ENCODE results near the gene GUCY2D.

Gene GUCY2D

DNA sequence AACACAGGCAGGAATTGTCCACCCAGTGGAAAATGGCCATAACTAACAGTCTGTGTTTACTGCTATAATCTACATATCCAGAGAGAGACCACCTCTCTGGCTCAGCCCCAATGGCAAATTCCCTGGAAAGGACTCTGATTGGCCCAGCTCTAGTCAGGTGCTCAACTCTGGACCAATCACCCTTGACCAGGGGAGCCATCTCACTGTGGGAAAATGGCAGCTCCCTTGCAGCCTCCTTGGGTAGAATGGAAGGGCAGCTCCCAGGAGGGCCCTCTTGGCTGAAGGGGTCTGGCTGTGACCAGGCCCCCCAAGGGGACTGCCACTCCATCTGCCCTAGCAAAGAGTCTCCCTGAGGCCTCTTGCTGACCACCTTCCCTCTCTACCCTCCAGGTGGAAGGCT, 39.6 kb downstream of the GUCY2D start:
- TF ChIP-seq, protein P1, sequence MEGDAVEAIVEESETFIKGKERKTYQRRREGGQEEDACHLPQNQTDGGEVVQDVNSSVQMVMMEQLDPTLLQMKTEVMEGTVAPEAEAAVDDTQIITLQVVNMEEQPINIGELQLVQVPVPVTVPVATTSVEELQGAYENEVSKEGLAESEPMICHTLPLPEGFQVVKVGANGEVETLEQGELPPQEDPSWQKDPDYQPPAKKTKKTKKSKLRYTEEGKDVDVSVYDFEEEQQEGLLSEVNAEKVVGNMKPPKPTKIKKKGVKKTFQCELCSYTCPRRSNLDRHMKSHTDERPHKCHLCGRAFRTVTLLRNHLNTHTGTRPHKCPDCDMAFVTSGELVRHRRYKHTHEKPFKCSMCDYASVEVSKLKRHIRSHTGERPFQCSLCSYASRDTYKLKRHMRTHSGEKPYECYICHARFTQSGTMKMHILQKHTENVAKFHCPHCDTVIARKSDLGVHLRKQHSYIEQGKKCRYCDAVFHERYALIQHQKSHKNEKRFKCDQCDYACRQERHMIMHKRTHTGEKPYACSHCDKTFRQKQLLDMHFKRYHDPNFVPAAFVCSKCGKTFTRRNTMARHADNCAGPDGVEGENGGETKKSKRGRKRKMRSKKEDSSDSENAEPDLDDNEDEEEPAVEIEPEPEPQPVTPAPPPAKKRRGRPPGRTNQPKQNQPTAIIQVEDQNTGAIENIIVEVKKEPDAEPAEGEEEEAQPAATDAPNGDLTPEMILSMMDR (IDR thresholded peaks at IDR 0.05; ENCODE audit: control insufficient read depth, insufficient read depth, low read depth, low read length, missing control alignments) = no peak
- no peak for DNase-seq (ENCODE audit: low read depth)
- H3K4me3 ChIP-seq (ENCODE audit: control insufficient read depth, low read depth, low read length) = no peak overlapping the region

DNA sequence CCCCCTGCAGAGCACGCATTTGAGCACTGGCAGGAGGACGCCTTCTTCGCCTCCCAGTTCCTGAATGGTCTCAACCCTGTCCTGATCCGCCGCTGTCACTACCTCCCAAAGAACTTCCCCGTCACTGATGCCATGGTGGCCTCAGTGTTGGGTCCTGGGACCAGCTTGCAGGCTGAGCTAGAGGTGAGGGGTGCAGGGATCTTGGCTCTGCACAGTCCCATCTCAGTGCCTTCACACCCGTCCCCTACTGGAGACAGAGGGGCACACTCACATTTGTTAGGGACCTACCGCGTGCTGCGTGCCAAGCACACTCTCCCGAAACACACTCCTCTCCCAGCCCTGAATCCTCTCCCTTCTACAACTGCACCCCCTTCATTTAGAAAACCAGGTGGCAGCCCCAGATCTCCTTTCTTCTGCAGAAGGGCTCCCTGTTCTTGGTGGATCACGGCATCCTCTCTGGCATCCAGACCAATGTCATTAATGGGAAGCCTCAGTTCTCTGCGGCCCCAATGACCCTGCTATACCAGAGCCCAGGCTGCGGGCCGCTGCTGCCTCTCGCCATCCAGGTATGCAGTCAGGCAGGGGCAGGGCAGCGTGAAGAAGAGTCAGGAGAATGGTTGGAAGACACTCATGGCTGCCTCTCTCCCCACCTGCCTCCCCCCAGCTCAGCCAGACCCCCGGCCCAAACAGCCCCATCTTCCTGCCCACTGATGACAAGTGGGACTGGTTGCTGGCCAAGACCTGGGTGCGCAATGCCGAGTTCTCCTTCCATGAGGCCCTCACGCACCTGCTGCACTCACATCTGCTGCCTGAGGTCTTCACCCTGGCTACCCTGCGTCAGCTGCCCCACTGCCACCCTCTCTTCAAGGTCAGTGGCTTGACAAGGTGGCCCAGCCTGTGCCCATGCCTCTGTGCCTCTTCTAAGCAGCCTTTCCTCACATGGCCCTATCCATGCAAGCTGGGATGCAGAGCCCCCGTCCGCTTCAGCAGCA, 42.7 kb downstream of the GUCY2D start:
- DNase-seq (ENCODE audit: low read depth) = no peak
- TF ChIP-seq, protein P1 (IDR thresholded peaks at IDR 0.05; ENCODE audit: control insufficient read depth, insufficient read depth, low read depth, low read length, missing control alignments) = no peak
- no peak overlapping the region for H3K4me3 ChIP-seq (ENCODE audit: control insufficient read depth, low read depth, low read length)

DNA sequence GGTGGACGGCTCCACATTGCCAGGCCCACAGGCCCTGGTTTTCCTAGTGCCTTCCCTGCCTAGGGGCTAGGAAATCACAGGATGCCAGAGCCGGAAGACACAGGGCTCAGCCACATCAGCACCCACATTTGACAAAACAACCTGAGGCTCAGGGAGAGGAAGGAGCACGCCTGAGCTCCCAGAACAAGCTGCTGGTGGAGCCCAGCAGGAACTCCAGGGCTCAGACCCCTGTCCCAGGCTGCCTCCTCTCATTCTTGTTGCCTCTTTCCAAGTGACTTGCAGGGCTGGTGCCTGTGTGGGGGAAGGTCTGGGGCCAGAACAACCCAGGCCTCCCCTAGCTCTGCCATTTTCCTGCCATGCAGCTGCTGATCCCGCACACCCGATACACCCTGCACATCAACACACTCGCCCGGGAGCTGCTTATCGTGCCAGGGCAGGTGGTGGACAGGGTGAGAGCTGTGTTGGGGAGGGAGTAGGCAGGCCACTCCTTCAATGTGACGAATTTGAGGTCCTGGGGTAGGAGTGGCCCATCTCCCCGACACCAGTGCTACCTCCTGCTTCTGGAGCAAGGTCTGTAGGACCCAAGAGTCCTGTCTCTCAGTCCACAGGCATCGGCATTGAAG, 44.0 kb downstream of the GUCY2D start:
- no peak overlapping the region for H3K4me3 ChIP-seq (ENCODE audit: control insufficient read depth, low read depth, low read length)
- DNase-seq (ENCODE audit: low read depth) = no peak
- TF ChIP-seq, protein P1 (IDR thresholded peaks at IDR 0.05; ENCODE audit: control insufficient read depth, insufficient read depth, low read depth, low read length, missing control alignments) = no peak

DNA sequence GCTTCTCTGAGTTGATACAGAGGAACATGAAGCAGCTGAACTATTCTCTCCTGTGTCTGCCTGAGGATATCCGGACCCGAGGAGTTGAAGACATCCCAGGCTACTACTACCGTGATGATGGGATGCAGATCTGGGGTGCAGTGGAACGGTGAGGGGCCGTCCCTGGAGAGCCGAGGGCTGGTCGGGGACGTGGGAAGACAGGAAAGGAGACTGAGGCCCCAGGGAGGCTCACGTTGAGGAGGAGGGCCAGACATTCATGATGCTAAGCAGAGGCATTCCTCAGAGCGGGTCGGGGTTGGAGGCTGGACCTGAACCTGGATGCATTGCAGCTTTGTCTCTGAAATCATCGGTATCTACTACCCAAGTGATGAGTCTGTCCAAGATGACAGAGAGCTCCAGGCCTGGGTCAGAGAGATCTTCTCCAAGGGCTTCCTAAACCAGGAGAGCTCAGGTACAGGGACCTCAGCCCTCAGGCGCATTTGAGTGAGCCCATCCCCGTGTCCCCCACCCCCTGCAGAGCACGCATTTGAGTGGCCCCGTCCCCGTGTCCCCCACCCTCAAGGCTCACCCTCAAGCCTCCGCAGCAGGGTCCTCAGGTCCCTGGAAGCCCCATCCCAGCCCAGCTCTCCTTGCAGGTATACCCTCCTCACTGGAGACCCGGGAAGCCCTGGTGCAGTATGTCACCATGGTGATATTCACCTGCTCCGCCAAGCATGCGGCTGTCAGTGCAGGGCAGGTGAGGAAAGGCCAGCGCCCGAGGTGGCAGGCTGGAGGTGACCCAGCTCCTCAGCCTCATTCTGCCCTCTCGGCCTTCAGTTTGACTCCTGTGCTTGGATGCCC, 44.7 kb downstream of the GUCY2D start:
- H3K4me3 ChIP-seq (ENCODE audit: control insufficient read depth, low read depth, low read length) = no peak overlapping the region

DNA sequence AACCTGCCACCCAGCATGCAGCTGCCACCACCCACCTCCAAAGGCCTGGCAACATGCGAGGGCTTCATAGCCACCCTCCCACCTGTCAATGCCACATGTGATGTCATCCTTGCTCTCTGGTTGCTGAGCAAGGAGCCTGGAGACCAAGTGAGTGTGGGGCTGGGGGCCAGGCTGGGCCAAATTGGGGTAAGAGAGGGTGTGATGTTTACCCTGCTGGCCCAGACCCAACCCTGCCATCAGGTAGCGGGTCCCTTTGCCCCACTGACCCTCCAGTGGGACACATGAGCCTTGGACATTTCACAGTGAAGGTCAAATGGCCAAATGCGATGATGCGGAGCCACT, 45.3 kb downstream of the GUCY2D start:
- no peak overlapping the region for H3K4me3 ChIP-seq (ENCODE audit: control insufficient read depth, low read depth, low read length)
- TF ChIP-seq, protein P1 (IDR thresholded peaks at IDR 0.05; ENCODE audit: control insufficient read depth, insufficient read depth, low read depth, low read length, missing control alignments) = no peak
- no peak for DNase-seq (ENCODE audit: low read depth)

More for the DNA sequence above, 44.7 kb downstream of the GUCY2D start:
- TF ChIP-seq, protein P1 (IDR thresholded peaks at IDR 0.05; ENCODE audit: control insufficient read depth, insufficient read depth, low read depth, low read length, missing control alignments) = no peak
- no peak for DNase-seq (ENCODE audit: low read depth)

DNA sequence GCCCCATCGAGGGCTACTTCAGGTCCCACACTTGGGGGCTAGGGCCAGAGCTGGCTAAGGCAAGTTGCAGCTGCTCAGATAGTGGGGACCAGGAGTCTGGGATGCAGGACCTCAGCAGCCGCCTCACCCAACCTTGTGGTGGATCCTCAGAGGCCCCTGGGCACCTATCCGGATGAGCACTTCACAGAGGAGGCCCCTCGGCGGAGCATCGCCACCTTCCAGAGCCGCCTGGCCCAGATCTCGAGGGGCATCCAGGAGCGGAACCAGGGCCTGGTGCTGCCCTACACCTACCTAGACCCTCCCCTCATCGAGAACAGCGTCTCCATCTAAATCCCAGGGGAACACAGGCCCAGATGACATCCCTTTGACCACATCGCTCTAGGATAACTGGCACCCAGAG, 45.8 kb downstream of the GUCY2D start:
- TF ChIP-seq, protein P1 (IDR thresholded peaks at IDR 0.05; ENCODE audit: control insufficient read depth, insufficient read depth, low read depth, low read length, missing control alignments) = no peak
- DNase-seq (ENCODE audit: low read depth) = no peak
- no peak overlapping the region for H3K4me3 ChIP-seq (ENCODE audit: control insufficient read depth, low read depth, low read length)
